ENCODE data around the gene MEGF11.

Gene MEGF11

GRCh38 chr15:66165856-66166255, 87.7 kb downstream of the MEGF11 start:
- DNase-seq = no peak

- no peak for DNase-seq
Observed at GRCh38 chr15:66164788-66165187, 88.8 kb downstream of the MEGF11 start.

GRCh38 chr15:66163553-66163952, 90.0 kb downstream of the MEGF11 start:
- no peak for DNase-seq

- DNase-seq = no peak
Observed at GRCh38 chr15:66162286-66162685, 91.3 kb downstream of the MEGF11 start.

- DNase-seq = no peak
Observed at GRCh38 chr15:66161575-66162118, 91.9 kb downstream of the MEGF11 start.

GRCh38 chr15:66161108-66161507, 92.4 kb downstream of the MEGF11 start:
- DNase-seq = no peak

- no peak for DNase-seq
Observed at GRCh38 chr15:66157507-66157906, 96.0 kb downstream of the MEGF11 start.

- DNase-seq = no peak
Observed at GRCh38 chr15:66156310-66156975, 97.1 kb downstream of the MEGF11 start.

GRCh38 chr15:66155065-66155464, 98.5 kb downstream of the MEGF11 start:
- no peak for DNase-seq

- peak; percentile 43 for DNase-seq
Observed at GRCh38 chr15:66154581-66154980, 99.0 kb downstream of the MEGF11 start.

GRCh38 chr15:66153549-66154415, 99.8 kb downstream of the MEGF11 start:
- DNase-seq = peak; percentile 93

GRCh38 chr15:66152650-66153049, 100.9 kb downstream of the MEGF11 start:
- no peak for DNase-seq

- DNase-seq = peak; percentile 62
Observed at GRCh38 chr15:66151809-66152208, 101.7 kb downstream of the MEGF11 start.

- DNase-seq = no peak
Observed at GRCh38 chr15:66149871-66150270, 103.7 kb downstream of the MEGF11 start.

- DNase-seq = no peak
Observed at GRCh38 chr15:66148187-66148586, 105.4 kb downstream of the MEGF11 start.

- no peak for DNase-seq
Observed at GRCh38 chr15:66147440-66147839, 106.1 kb downstream of the MEGF11 start.

- DNase-seq = peak; percentile 96
Observed at GRCh38 chr15:66145726-66146182, 107.8 kb downstream of the MEGF11 start.

GRCh38 chr15:66144978-66145725, 108.4 kb downstream of the MEGF11 start:
- peak; percentile 96 for DNase-seq

GRCh38 chr15:66142285-66142684, 111.3 kb downstream of the MEGF11 start:
- DNase-seq = no peak

GRCh38 chr15:66139591-66140207, 113.9 kb downstream of the MEGF11 start:
- DNase-seq = no peak

- DNase-seq = peak; percentile 83
Observed at GRCh38 chr15:66138892-66139590, 114.5 kb downstream of the MEGF11 start.
